H9 (cell line): ENCODE measurements around the gene LRP2BP. TPM values are rescaled to one million over a fixed set of nuclear protein-coding genes. Genes with fewer than 3 reads are reported as not detected.

Experiments used
- DNase-seq: peaks from one replicate; pipeline ENCODE4 v3.0.0-alpha.2; 2017
- H2AFZ ChIP-seq: one replicate; pipeline ENCODE4 v1.6.1; 2013; ENCODE audit warnings: mild to moderate bottlenecking, low read length, control low read depth, moderate library complexity
- H2AK5ac ChIP-seq: 2 replicates; pipeline ENCODE4 v1.6.1; 2013; ENCODE audit warnings: low read length, control low read depth, mixed read lengths; ENCODE audit not compliant: insufficient read length
- H2BK120ac ChIP-seq: one replicate; pipeline ENCODE4 v1.6.1; 2013; ENCODE audit warnings: low read depth, mild to moderate bottlenecking, low read length, control low read depth, inconsistent platforms; ENCODE audit not compliant: poor library complexity, severe bottlenecking
- H2BK12ac ChIP-seq: 2 replicates; pipeline ENCODE4 v1.6.1; 2013; ENCODE audit warnings: low read length, control low read depth, mixed read lengths, low read depth; ENCODE audit not compliant: insufficient read length
- H2BK15ac ChIP-seq: 2 replicates; pipeline ENCODE4 v1.6.1; 2013; ENCODE audit warnings: low read depth, low read length, control low read depth
- H2BK20ac ChIP-seq: one replicate; pipeline ENCODE4 v1.6.1; 2013; ENCODE audit warnings: low read depth, mild to moderate bottlenecking, low read length, control low read depth, inconsistent platforms; ENCODE audit not compliant: poor library complexity, severe bottlenecking
- H2BK5ac ChIP-seq: 2 replicates; pipeline ENCODE4 v1.6.1; 2013; ENCODE audit warnings: low read length, control low read depth, mixed read lengths; ENCODE audit not compliant: insufficient read length
- H3K14ac ChIP-seq: 2 replicates; pipeline ENCODE4 v1.6.1; 2013; ENCODE audit warnings: low read length, control low read depth; ENCODE audit not compliant: insufficient read depth
- H3K18ac ChIP-seq: 2 replicates; pipeline ENCODE4 v1.6.1; 2013; ENCODE audit warnings: low read depth, mild to moderate bottlenecking, mixed read lengths, low read length, control low read depth; ENCODE audit not compliant: insufficient read length
- H3K23ac ChIP-seq: 2 replicates; pipeline ENCODE4 v1.6.1; 2013; ENCODE audit warnings: low read length, control low read depth, mixed read lengths, low read depth; ENCODE audit not compliant: insufficient read length
- H3K23me2 ChIP-seq: 2 replicates; pipeline ENCODE4 v1.6.1; 2013; ENCODE audit warnings: low read depth, mild to moderate bottlenecking, mixed read lengths, low read length, control low read depth; ENCODE audit not compliant: insufficient read length, poor library complexity, severe bottlenecking
- H3K27ac ChIP-seq: 2 replicates; pipeline ENCODE4 v1.5.1; 2013; ENCODE audit warnings: low read length, control low read depth, mixed read lengths, low read depth; ENCODE audit not compliant: insufficient read length
- H3K27me3 ChIP-seq: 2 replicates; pipeline ENCODE4 v1.6.1; 2013; ENCODE audit warnings: low read length, control low read depth, inconsistent platforms; ENCODE audit not compliant: insufficient read depth
- H3K4ac ChIP-seq: 2 replicates; pipeline ENCODE4 v1.6.1; 2013; ENCODE audit warnings: low read depth, mild to moderate bottlenecking, control low read depth, inconsistent platforms, low read length, moderate library complexity
- H3K4me1 ChIP-seq: 2 replicates; pipeline ENCODE4 v1.6.1; 2013; ENCODE audit warnings: low read length, control low read depth, inconsistent platforms; ENCODE audit not compliant: insufficient read depth
- H3K4me2 ChIP-seq: 2 replicates; pipeline ENCODE4 v1.6.1; 2013; ENCODE audit warnings: low read length, control low read depth, mixed read lengths; ENCODE audit not compliant: insufficient read length, insufficient read depth
- H3K56ac ChIP-seq: 2 replicates; pipeline ENCODE4 v1.6.1; 2013; ENCODE audit warnings: low read depth, mild to moderate bottlenecking, mixed read lengths, low read length, control low read depth; ENCODE audit not compliant: insufficient read length
- H3K79me1 ChIP-seq: 2 replicates; pipeline ENCODE4 v1.6.1; 2013; ENCODE audit warnings: low read depth, mild to moderate bottlenecking, moderate library complexity, low read length, control low read depth, inconsistent platforms; ENCODE audit not compliant: insufficient read depth, poor library complexity, severe bottlenecking
- H3K79me2 ChIP-seq: 2 replicates; pipeline ENCODE4 v1.6.1; 2013; ENCODE audit warnings: low read length, control low read depth, inconsistent platforms; ENCODE audit not compliant: insufficient read depth
- H3K9ac ChIP-seq: 2 replicates; pipeline ENCODE4 v1.6.1; 2013; ENCODE audit warnings: low read length, control low read depth, mixed read lengths; ENCODE audit not compliant: insufficient read length; ENCODE audit errors: extremely low read depth
- H3K9me3 ChIP-seq: one replicate; pipeline ENCODE4 v1.6.1; 2013; ENCODE audit warnings: low read depth, low read length, inconsistent platforms; ENCODE audit not compliant: control insufficient read depth
- H3T11ph ChIP-seq: one replicate; pipeline ENCODE4 v1.6.1; 2013; ENCODE audit warnings: mild to moderate bottlenecking, low read length, control low read depth, inconsistent platforms
- H4K20me1 ChIP-seq: one replicate; pipeline ENCODE4 v1.6.1; 2013; ENCODE audit not compliant: control insufficient read depth, insufficient read length, insufficient read depth
- H4K5ac ChIP-seq: 2 replicates; pipeline ENCODE4 v1.6.1; 2013; ENCODE audit warnings: low read depth, mild to moderate bottlenecking, mixed read lengths, low read length, control low read depth; ENCODE audit not compliant: insufficient read length
- H4K8ac ChIP-seq: replicated peaks from 2 replicates; pipeline ENCODE4 v1.6.1; 2013; ENCODE audit warnings: low read length, control low read depth, mixed read lengths, low read depth; ENCODE audit not compliant: insufficient read length
- H4K91ac ChIP-seq: 2 replicates; pipeline ENCODE4 v1.6.1; 2013; ENCODE audit warnings: low read depth, mild to moderate bottlenecking, moderate library complexity, mixed read lengths, low read length, control low read depth; ENCODE audit not compliant: insufficient read length
- H3K27ac Mint-ChIP-seq, 3 experiments: 2 replicates in 2 of 3; 3 replicates in 1 of 3; pipeline ENCODE4 v1.8.0; 2020 to 2021; ENCODE audit warnings: mixed read lengths in 3 of 3, mild to moderate bottlenecking in 1 of 3, moderate library complexity in 1 of 3
- H3K27me3 Mint-ChIP-seq: 2 replicates; pipeline ENCODE4 v1.8.0; 2021; ENCODE audit warnings: low read depth, mild to moderate bottlenecking, moderate library complexity, mixed read lengths
- H3K36me3 Mint-ChIP-seq, 3 experiments: 2 replicates in 2 of 3; 3 replicates in 1 of 3; pipeline ENCODE4 v1.8.0; 2020 to 2021; ENCODE audit warnings: low read depth in 3 of 3, mixed read lengths in 3 of 3; ENCODE audit not compliant: insufficient read depth in 1 of 3
- H3K4me1 Mint-ChIP-seq, 2 experiments: 2 replicates each; pipeline ENCODE4 v1.8.0; 2020; ENCODE audit warnings: mixed read lengths in 2 of 2
- H3K4me3 Mint-ChIP-seq, 2 experiments: 2 replicates in 1 of 2; 3 replicates in 1 of 2; pipeline ENCODE4 v1.8.0; 2020 to 2021; ENCODE audit warnings: mild to moderate bottlenecking in 2 of 2, mixed read lengths in 2 of 2, moderate library complexity in 1 of 2
- H3K9me3 Mint-ChIP-seq, 2 experiments: 2 replicates in 1 of 2; 3 replicates in 1 of 2; pipeline ENCODE4 v1.8.0; 2020; ENCODE audit warnings: mild to moderate bottlenecking in 2 of 2, mixed read lengths in 2 of 2, moderate library complexity in 1 of 2
- CTCF ChIP-seq: fragments of 200-600 bp; sonication (generic); conservative IDR thresholded peaks from 3 replicates; pipeline ENCODE4 v1.8.0; 2021; ENCODE audit warnings: antibody characterized with exemption, mild to moderate bottlenecking
- WGBS: extraction: QIAGEN DNeasy Blood & Tissue Kit; methylation state at CpG from one replicate; pipeline ENCODE4 v1.1.7; 2013; ENCODE audit warnings: missing lambda C conversion rate, low lambda C conversion rate, mixed read lengths; ENCODE audit not compliant: insufficient read length; ENCODE audit errors: extremely low coverage; 5-methylcytosine and 5-hydroxymethylcytosine counted together
- total RNA-seq: library from RNA; stranded (reverse); gene quantifications from 2 replicates; pipeline ENCODE4 v1.2.1, GENCODE V29; 2021

LRP2BP gene
- total RNA-seq, 1 experiment from 2014 or later, result 0.46 TPM

GRCh38 chr4:185384061-185384460 is 11.7 kb downstream of the LRP2BP start:
- H3K23ac ChIP-seq, result no peak overlapping the region
- no peak overlapping the region for H2AFZ ChIP-seq
- no peak overlapping the region for H2BK120ac ChIP-seq
- H2BK12ac ChIP-seq, result no peak overlapping the region
- no peaks in the 10 kb centered on the region for H4K20me1 ChIP-seq
- Mint-ChIP-seq H3K9me3 (peaks cover 5 to 8% of the 10 kb centered on the region in 2 experiments; a peak in 4 of 5 replicates), H3K27ac (no peak overlapping the region), H3K27me3 (no peaks in the 10 kb centered on the region), H3K36me3 (peaks cover 3 to 18% (median 11%) of the 10 kb centered on the region in 3 experiments; a peak in 6 of 7 replicates), H3K4me3 (no peak overlapping the region), H3K4me1 (peaks cover 8 to 14% of the 10 kb centered on the region in 2 experiments)
- no peak overlapping the region for H4K5ac ChIP-seq
- H3K4me2 ChIP-seq, result no peak overlapping the region
- H3K27me3 ChIP-seq, result no peaks in the 10 kb centered on the region
- no peak overlapping the region for H3K27ac ChIP-seq
- H2BK5ac ChIP-seq, result no peak overlapping the region
- H3K4me1 ChIP-seq, result no peaks in the 10 kb centered on the region
- H3K9me3 ChIP-seq, result no peaks in the 10 kb centered on the region
- WGBS, result no CpG with 5 or more reads among the region's 2 CpGs
- no peak overlapping the region for H3T11ph ChIP-seq
- H3K23me2 ChIP-seq, result no peaks in the 10 kb centered on the region
- H3K56ac ChIP-seq, result no peak overlapping the region
- no peak for DNase-seq
- H3K79me2 ChIP-seq, result no peaks in the 10 kb centered on the region
- TF ChIP-seq CTCF, result no peak
- no peak overlapping the region for H3K14ac ChIP-seq
- no peak overlapping the region for H3K4ac ChIP-seq
- H4K91ac ChIP-seq, result no peak overlapping the region
- H3K18ac ChIP-seq, result no peak overlapping the region
- H4K8ac ChIP-seq, result no peak overlapping the region
- H3K9ac ChIP-seq, result no peak overlapping the region
- no peak overlapping the region for H2BK15ac ChIP-seq
- no peak overlapping the region for H2BK20ac ChIP-seq
- H3K79me1 ChIP-seq, result no peaks in the 10 kb centered on the region
- no peak overlapping the region for H2AK5ac ChIP-seq
